HepG2 (cell line): Measurements from ENCODE around the gene ACADVL.

ENCODE experiments used
- ATF1 ChIP-seq: IDR thresholded peaks from 2 replicates; pipeline ENCODE4 v1.6.1; 2016; ENCODE audit warnings: mild to moderate bottlenecking, control low read depth
- MTF1 ChIP-seq: sonication (generic); formaldehyde crosslinking; IDR thresholded peaks from 2 replicates; pipeline ENCODE4 v1.5.0; 2020; ENCODE audit warnings: missing genetic modification reagents
- MYC ChIP-seq: sonication (generic); formaldehyde crosslinking; IDR thresholded peaks from 2 replicates; pipeline ENCODE4 v1.9.0; 2021; ENCODE audit warnings: missing genetic modification reagents, borderline replicate concordance
- NFE2L1 ChIP-seq: sonication (generic); formaldehyde crosslinking; IDR thresholded peaks from 2 replicates; pipeline ENCODE4 v1.4.0; 2020; ENCODE audit warnings: missing genetic modification reagents, mild to moderate bottlenecking, borderline replicate concordance
- PHF21A ChIP-seq: sonication (generic); formaldehyde crosslinking; IDR thresholded peaks from 2 replicates; pipeline ENCODE4 v1.5.0; 2020; ENCODE audit warnings: mild to moderate bottlenecking, missing genetic modification reagents
- SRF ChIP-seq: IDR thresholded peaks from 2 replicates; pipeline ENCODE4 v1.6.1; 2011; ENCODE audit warnings: mild to moderate bottlenecking, low read depth, low read length, moderate library complexity
- TCF7L2 ChIP-seq: IDR thresholded peaks from 2 replicates; pipeline ENCODE4 v1.6.1; 2011; ENCODE audit warnings: mild to moderate bottlenecking, low read depth, low read length, moderate library complexity
- ZNF3 ChIP-seq: IDR thresholded peaks from 2 replicates; pipeline ENCODE4 v1.7.0; 2017; ENCODE audit warnings: inconsistent platforms
- ZNF543 ChIP-seq: sonication (generic); formaldehyde crosslinking; IDR thresholded peaks from 2 replicates; pipeline ENCODE4 v1.4.0; 2020; ENCODE audit warnings: mild to moderate bottlenecking, missing genetic modification reagents
- TF ChIP-seq, protein P1 (sequence below): sonication (generic); formaldehyde crosslinking; IDR thresholded peaks from 2 replicates; pipeline ENCODE4 v1.5.0; 2020; ENCODE audit warnings: mild to moderate bottlenecking, missing genetic modification reagents, moderate library complexity
- TF ChIP-seq, protein P2 (sequence below): sonication (generic); formaldehyde crosslinking; IDR thresholded peaks from 2 replicates; pipeline ENCODE4 v1.5.0; 2020; ENCODE audit warnings: mild to moderate bottlenecking, missing genetic modification reagents
- TF ChIP-seq, protein P3 (sequence below): sonication (generic); formaldehyde crosslinking; IDR thresholded peaks from 2 replicates; pipeline ENCODE4 v1.8.1; 2023; ENCODE audit warnings: missing genetic modification reagents, mild to moderate bottlenecking, borderline replicate concordance
- TF ChIP-seq, protein P4 (sequence below): sonication (generic); formaldehyde crosslinking; IDR thresholded peaks from 2 replicates; pipeline ENCODE4 v1.8.0; 2022; ENCODE audit warnings: mild to moderate bottlenecking, missing genetic modification reagents, moderate library complexity

DNA sequence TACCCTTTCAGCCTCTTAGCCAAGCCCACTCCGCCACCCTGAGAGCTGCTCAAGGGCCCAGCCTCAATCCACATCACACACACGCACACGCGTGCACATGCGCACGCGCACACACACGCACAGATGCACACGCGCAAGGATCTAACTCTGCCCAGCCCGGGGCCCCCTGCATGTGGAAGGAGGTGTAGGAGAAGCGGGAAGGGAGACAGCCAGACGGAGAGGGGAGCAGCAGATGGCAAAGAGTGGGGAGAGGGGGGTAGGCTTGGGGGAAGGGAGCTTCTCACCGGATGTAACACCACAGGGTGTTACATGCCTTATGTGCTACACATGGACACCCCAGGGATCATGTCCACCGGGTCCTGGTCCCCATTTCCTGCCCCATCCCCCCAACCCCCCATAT, 15.4 kb upstream of the ACADVL start:
- TF ChIP-seq NFE2L1: no peak
- TF ChIP-seq, protein P1, sequence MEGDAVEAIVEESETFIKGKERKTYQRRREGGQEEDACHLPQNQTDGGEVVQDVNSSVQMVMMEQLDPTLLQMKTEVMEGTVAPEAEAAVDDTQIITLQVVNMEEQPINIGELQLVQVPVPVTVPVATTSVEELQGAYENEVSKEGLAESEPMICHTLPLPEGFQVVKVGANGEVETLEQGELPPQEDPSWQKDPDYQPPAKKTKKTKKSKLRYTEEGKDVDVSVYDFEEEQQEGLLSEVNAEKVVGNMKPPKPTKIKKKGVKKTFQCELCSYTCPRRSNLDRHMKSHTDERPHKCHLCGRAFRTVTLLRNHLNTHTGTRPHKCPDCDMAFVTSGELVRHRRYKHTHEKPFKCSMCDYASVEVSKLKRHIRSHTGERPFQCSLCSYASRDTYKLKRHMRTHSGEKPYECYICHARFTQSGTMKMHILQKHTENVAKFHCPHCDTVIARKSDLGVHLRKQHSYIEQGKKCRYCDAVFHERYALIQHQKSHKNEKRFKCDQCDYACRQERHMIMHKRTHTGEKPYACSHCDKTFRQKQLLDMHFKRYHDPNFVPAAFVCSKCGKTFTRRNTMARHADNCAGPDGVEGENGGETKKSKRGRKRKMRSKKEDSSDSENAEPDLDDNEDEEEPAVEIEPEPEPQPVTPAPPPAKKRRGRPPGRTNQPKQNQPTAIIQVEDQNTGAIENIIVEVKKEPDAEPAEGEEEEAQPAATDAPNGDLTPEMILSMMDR: no peak
- no peak for TF ChIP-seq TCF7L2
- TF ChIP-seq, protein P2, sequence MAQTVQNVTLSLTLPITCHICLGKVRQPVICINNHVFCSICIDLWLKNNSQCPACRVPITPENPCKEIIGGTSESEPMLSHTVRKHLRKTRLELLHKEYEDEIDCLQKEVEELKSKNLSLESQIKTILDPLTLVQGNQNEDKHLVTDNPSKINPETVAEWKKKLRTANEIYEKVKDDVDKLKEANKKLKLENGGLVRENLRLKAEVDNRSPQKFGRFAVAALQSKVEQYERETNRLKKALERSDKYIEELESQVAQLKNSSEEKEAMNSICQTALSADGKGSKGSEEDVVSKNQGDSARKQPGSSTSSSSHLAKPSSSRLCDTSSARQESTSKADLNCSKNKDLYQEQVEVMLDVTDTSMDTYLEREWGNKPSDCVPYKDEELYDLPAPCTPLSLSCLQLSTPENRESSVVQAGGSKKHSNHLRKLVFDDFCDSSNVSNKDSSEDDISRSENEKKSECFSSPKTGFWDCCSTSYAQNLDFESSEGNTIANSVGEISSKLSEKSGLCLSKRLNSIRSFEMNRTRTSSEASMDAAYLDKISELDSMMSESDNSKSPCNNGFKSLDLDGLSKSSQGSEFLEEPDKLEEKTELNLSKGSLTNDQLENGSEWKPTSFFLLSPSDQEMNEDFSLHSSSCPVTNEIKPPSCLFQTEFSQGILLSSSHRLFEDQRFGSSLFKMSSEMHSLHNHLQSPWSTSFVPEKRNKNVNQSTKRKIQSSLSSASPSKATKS (CRISPR knock-in tag): no peak
- no peak for TF ChIP-seq ZNF543 (CRISPR knock-in tag)
- no peak for TF ChIP-seq ZNF3 (CRISPR knock-in tag)
- TF ChIP-seq ATF1 (CRISPR knock-in tag): no peak
- TF ChIP-seq, protein P3, sequence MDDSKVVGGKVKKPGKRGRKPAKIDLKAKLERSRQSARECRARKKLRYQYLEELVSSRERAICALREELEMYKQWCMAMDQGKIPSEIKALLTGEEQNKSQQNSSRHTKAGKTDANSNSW (CRISPR knock-in tag): no peak
- no peak for TF ChIP-seq PHF21A (CRISPR knock-in tag)
- TF ChIP-seq MTF1 (CRISPR knock-in tag): no peak
- TF ChIP-seq, protein P4, sequence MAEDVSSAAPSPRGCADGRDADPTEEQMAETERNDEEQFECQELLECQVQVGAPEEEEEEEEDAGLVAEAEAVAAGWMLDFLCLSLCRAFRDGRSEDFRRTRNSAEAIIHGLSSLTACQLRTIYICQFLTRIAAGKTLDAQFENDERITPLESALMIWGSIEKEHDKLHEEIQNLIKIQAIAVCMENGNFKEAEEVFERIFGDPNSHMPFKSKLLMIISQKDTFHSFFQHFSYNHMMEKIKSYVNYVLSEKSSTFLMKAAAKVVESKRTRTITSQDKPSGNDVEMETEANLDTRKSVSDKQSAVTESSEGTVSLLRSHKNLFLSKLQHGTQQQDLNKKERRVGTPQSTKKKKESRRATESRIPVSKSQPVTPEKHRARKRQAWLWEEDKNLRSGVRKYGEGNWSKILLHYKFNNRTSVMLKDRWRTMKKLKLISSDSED: no peak
- TF ChIP-seq SRF: no peak
- no peak for TF ChIP-seq MYC (CRISPR knock-in tag)
